GM18867 (cell line): ENCODE results near the gene NME7.
"Not testable (repeated sequence)": the region's sequence is repeated elsewhere in the genome, so short reads cannot be mapped to it uniquely, and the experiment has no call there.

ENCODE experiments used
- ATAC-seq: cut with Tn5 transposase; IDR thresholded peaks from one replicate; pipeline ENCODE4 v1.9.1; 2021; ENCODE audit warnings: mild to moderate bottlenecking, moderate library complexity; ENCODE audit not compliant: unreplicated experiment

The NME7 gene

GRCh38 chr1:169236143-169236542 lies 131.5 kb downstream of the NME7 start:
- no peak for ATAC-seq

- no peak for ATAC-seq
Measured at GRCh38 chr1:169235568-169235967, 132.0 kb downstream of the NME7 start.

- ATAC-seq, result no peak
Measured at GRCh38 chr1:169234780-169235179, 132.8 kb downstream of the NME7 start.

- ATAC-seq, result no peak
Measured at GRCh38 chr1:169217636-169218035, 150.0 kb downstream of the NME7 start.

GRCh38 chr1:169214598-169214997 lies 153.0 kb downstream of the NME7 start:
- ATAC-seq, result no peak

- no peak for ATAC-seq
Measured at GRCh38 chr1:169212088-169212487, 155.5 kb downstream of the NME7 start.

GRCh38 chr1:169207797-169208520 lies 159.6 kb downstream of the NME7 start:
- no peak for ATAC-seq

GRCh38 chr1:169204157-169204556 lies 163.4 kb downstream of the NME7 start:
- ATAC-seq, result no peak

GRCh38 chr1:169202791-169203665 lies 164.6 kb downstream of the NME7 start:
- ATAC-seq, result no peak

- no peak for ATAC-seq
Measured at GRCh38 chr1:169201084-169201619, 166.4 kb downstream of the NME7 start.

GRCh38 chr1:169200319-169200718 lies 167.3 kb downstream of the NME7 start:
- ATAC-seq, result no peak

GRCh38 chr1:169196581-169196980 lies 171.0 kb downstream of the NME7 start:
- no peak for ATAC-seq

GRCh38 chr1:169196161-169196560 lies 171.4 kb downstream of the NME7 start:
- no peak for ATAC-seq

- no peak for ATAC-seq
Measured at GRCh38 chr1:169193191-169193850, 174.3 kb downstream of the NME7 start.

- ATAC-seq, result no peak
Measured at GRCh38 chr1:169186106-169186505, 181.5 kb downstream of the NME7 start.

- no peak for ATAC-seq
Measured at GRCh38 chr1:169184812-169185211, 182.8 kb downstream of the NME7 start.

- no peak for ATAC-seq
Measured at GRCh38 chr1:169180174-169180573, 187.4 kb downstream of the NME7 start.

- ATAC-seq, result not testable (repeated sequence)
Measured at GRCh38 chr1:169179431-169179830, 188.2 kb downstream of the NME7 start.

- no peak for ATAC-seq
Measured at GRCh38 chr1:169175461-169175860, 192.1 kb downstream of the NME7 start.

GRCh38 chr1:169163059-169163458 lies 204.5 kb downstream of the NME7 start:
- ATAC-seq, result peak; percentile 64

GRCh38 chr1:169161496-169162194 lies 206.0 kb downstream of the NME7 start:
- ATAC-seq, result peak; percentile 82
